Prostate gland (tissue), 2 donors: ENCODE results near the gene GET3. TPM values are rescaled to one million over a fixed set of nuclear protein-coding genes. Genes with fewer than 3 reads are reported as not detected.

ENCODE experiments used
- DNase-seq: peaks from one replicate; pipeline ENCODE4 v3.0.0-alpha.2; 2019; ENCODE audit warnings: low spot score
- H3K27ac ChIP-seq, 2 donors: fragments of 200-600 bp; sonication (generic); 2 replicates each; pipeline ENCODE4 v1.5.1; 2017 to 2019
- H3K27me3 ChIP-seq: fragments of 200-600 bp; sonication (generic); replicated peaks from 2 replicates; pipeline ENCODE4 v1.5.1; 2019; ENCODE audit not compliant: insufficient read depth
- H3K36me3 ChIP-seq, 2 donors: fragments of 200-600 bp; sonication (generic); 1 replicate in 1 of 2; 2 replicates in 1 of 2; pipeline versions ENCODE4 v1.5.1 to v1.8.1; 2017 to 2019
- H3K4me1 ChIP-seq: fragments of 200-600 bp; sonication (generic); replicated peaks from 2 replicates; pipeline ENCODE4 v1.5.1; 2019
- H3K4me3 ChIP-seq, 2 donors: fragments of 200-600 bp; sonication (generic); 2 replicates each; pipeline ENCODE4 v1.5.1; 2017 to 2019
- H3K9me3 ChIP-seq: fragments of 200-600 bp; sonication (generic); 2 replicates; pipeline ENCODE4 v1.5.1; 2017
- CTCF ChIP-seq, 4 experiments: fragments of 200-600 bp in 2 of 4; fragments of 450-650 bp in 2 of 4; sonication (generic) in 2 of 4; IDR thresholded peaks; 1 replicate in 3 of 4; 2 replicates in 1 of 4; pipeline ENCODE4 v1.5.1; 2016 to 2019; ENCODE audit warnings: antibody characterized with exemption in 4 of 4, mild to moderate bottlenecking in 2 of 4, moderate library complexity in 2 of 4
- POLR2A ChIP-seq: fragments of 450-650 bp; IDR thresholded peaks from one replicate; pipeline ENCODE4 v1.6.1; 2016; ENCODE audit warnings: antibody characterized with exemption, mild to moderate bottlenecking
- POLR2AphosphoS5 ChIP-seq: sonication (generic); formaldehyde crosslinking; IDR thresholded peaks from one replicate; pipeline ENCODE4 v1.6.1; 2017; ENCODE audit warnings: antibody characterized with exemption
- WGBS: methylation state at CpG from one replicate; pipeline ENCODE4 v1.1.5; 2018; 5-methylcytosine and 5-hydroxymethylcytosine counted together
- intact Hi-C: fragments of 100-400 bp; cut with DNase I; formaldehyde crosslinking; loops from one replicate; pipeline ENCODE4 v1.14.2; 2022
- total RNA-seq, 2 donors: library from RNA; depleted of rRNA; stranded (reverse); fragments of >200 nt; gene quantifications; one replicate each; pipeline ENCODE4 v1.1.0, GENCODE V29; 2016

GET3 gene
- total RNA-seq, 2 donors from 2014 or later, result 65.4 to 82.1 TPM

GRCh38 chr19:12715102-12715501 lies 22.2 kb upstream of the GET3 start:
- Histone ChIP-seq H3K4me1 (no peaks in the 10 kb centered on the region), H3K9me3 (no peaks in the 10 kb centered on the region), H3K4me3 (no peak overlapping the region), H3K27me3 (no peaks in the 10 kb centered on the region), H3K36me3 (peaks cover 9 to 51% of the 10 kb centered on the region in 2 donors), H3K27ac (no peak overlapping the region)
- no peak for TF ChIP-seq CTCF (IDR thresholded peaks at IDR 0.05)
- no peak for TF ChIP-seq POLR2A
- TF ChIP-seq POLR2AphosphoS5, result no peak
- intact Hi-C loops, result no loop called here
- 96% methylated on average over 15 of the region's 15 CpGs for WGBS
- no peak for DNase-seq

GRCh38 chr19:12715929-12716328 lies 21.4 kb upstream of the GET3 start:
- no peak for DNase-seq
- Histone ChIP-seq H3K27me3 (no peaks in the 10 kb centered on the region), H3K4me3 (no peak overlapping the region), H3K4me1 (peaks cover 5% of the 10 kb centered on the region), H3K36me3 (peaks cover 9 to 42% of the 10 kb centered on the region in 2 donors), H3K9me3 (no peaks in the 10 kb centered on the region), H3K27ac (no peak overlapping the region)
- no peak for TF ChIP-seq POLR2A
- TF ChIP-seq POLR2AphosphoS5, result no peak
- TF ChIP-seq CTCF (IDR thresholded peaks at IDR 0.05), result no peak
- 98% methylated on average over 3 of the region's 3 CpGs for WGBS
- intact Hi-C loops, result no loop called here

- DNase-seq, result no peak
- H3K4me1 ChIP-seq, result peaks cover 11% of the 10 kb centered on the region
- H3K27ac ChIP-seq, result peak overlapping the region; percentile 87 to 95
- H3K4me3 ChIP-seq, result peak overlapping the region in 1 of 2 donors; percentile 83
- H3K36me3 ChIP-seq, result peaks cover under 1 to 20% of the 10 kb centered on the region in 2 donors
- WGBS, result 77% methylated on average over 10 of the region's 10 CpGs
- intact Hi-C loops, result loop anchor here (10.0 kb wide), 1 partner anchor 75 kb away; the partner anchor contains the start of gene JUNB
- no peaks in the 10 kb centered on the region for H3K27me3 ChIP-seq
- H3K9me3 ChIP-seq, result no peaks in the 10 kb centered on the region
- TF ChIP-seq POLR2AphosphoS5 (no peak), CTCF (IDR thresholded peaks at IDR 0.05) (no peak), POLR2A (no peak)
These were observed 17.0 kb upstream of the GET3 start for GRCh38 chr19:12720296-12720695.

- TF ChIP-seq CTCF (IDR thresholded peaks at IDR 0.05) (no peak), POLR2AphosphoS5 (no peak), POLR2A (peak; percentile 5)
- peaks cover 0 to 12% of the 10 kb centered on the region in 2 donors for H3K36me3 ChIP-seq
- intact Hi-C loops, result loop anchor here (10.0 kb wide), 1 partner anchor 74 kb away; the partner anchor contains the start of gene JUNB
- peaks cover 11% of the 10 kb centered on the region for H3K4me1 ChIP-seq
- H3K9me3 ChIP-seq, result no peaks in the 10 kb centered on the region
- under 1% methylated on average over 25 of the region's 59 CpGs for WGBS
- H3K27ac ChIP-seq, result peak overlapping the region; percentile 87 to 95
- H3K4me3 ChIP-seq, result peak overlapping the region; percentile 75 to 83
- no peaks in the 10 kb centered on the region for H3K27me3 ChIP-seq
- DNase-seq, result no peak
These were observed 16.2 kb upstream of the GET3 start for GRCh38 chr19:12720851-12721655.
